Activated T-cell treated with anti-CD3 and anti-CD28 coated beads, Interleukin-2, amount 50 U/mL, for 24 hours (primary cell): ENCODE data around the gene FARS2.

Source experiments
- DNase-seq: peaks from one replicate; pipeline ENCODE4 v3.0.0-alpha.2; 2020
- H3K27ac Mint-ChIP-seq: 2 replicates; pipeline ENCODE4 v1.8.0; 2020; ENCODE audit warnings: mild to moderate bottlenecking, mixed read lengths
- H3K27me3 Mint-ChIP-seq: 2 replicates; pipeline ENCODE4 v1.8.0; 2020; ENCODE audit warnings: mixed read lengths
- H3K36me3 Mint-ChIP-seq: 2 replicates; pipeline ENCODE4 v1.8.0; 2020; ENCODE audit warnings: low read depth, mixed read lengths
- H3K4me1 Mint-ChIP-seq: 2 replicates; pipeline ENCODE4 v1.8.0; 2020; ENCODE audit warnings: low read depth, mixed read lengths
- H3K4me3 Mint-ChIP-seq: 2 replicates; pipeline ENCODE4 v1.8.0; 2020; ENCODE audit warnings: mild to moderate bottlenecking, moderate library complexity, mixed read lengths
- H3K9me3 Mint-ChIP-seq: 2 replicates; pipeline ENCODE4 v1.8.0; 2020; ENCODE audit warnings: mixed read lengths

The FARS2 gene

DNA sequence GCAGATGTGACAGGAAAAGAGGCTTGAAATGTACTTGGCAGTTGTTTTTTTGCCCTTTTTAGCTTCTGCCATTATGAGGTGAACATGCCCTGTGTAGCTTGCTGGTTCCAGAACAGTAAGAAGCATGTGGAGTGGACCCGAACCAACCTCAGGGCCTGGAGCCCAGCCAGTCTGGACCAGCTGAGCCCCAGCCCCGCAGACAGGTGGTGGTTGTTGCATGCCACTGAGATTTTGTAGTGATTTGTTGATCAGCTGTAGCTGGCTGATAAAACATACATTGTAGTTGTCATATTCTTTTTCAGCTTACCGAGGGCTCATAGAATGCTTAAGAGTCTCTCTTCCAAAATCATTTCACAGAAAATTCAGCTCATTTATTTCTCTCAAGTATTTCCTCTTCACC, 182.2 kb downstream of the FARS2 start:
- Mint-ChIP-seq H3K27me3 (no peaks in the 10 kb centered on the region), H3K27ac (no peak overlapping the region), H3K9me3 (no peaks in the 10 kb centered on the region), H3K4me1 (peaks cover 13% of the 10 kb centered on the region), H3K4me3 (no peak overlapping the region), H3K36me3 (peaks cover 20% of the 10 kb centered on the region)
- no peak for DNase-seq

DNA sequence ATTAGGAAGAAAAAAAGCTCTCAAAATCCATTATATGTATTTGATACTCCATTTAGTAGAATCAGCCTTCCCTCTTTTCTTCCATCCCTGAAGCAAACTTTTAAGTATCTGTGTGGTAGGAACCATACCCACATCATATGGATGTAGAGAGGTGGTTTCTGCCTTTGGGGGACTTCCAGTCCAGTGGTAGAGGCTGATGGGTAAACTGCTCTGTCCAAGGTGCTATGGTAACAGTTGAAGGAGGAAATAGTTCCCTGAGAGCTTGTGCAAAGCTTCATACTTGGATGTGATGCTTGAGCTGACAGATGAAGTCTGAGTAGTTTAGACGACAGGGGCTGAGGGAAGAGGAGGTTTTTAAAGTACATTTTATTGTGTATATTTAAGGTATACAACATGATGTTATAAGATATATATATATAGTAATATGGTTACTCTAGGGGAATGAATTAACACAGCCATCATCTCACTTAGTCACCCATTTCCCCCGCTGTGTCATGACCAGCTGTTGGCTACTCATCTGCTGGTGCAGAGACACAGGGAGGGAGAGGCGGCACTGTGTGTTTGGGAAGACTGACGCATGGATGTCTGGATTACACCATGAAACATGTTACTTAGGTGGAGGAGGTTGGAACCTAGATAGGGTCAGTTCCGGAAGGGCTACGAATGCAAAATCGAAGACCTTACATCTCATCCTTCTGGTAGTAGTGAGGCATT, 185.2 kb downstream of the FARS2 start:
- Mint-ChIP-seq H3K4me3 (no peak overlapping the region), H3K4me1 (peaks cover 3% of the 10 kb centered on the region), H3K9me3 (no peaks in the 10 kb centered on the region), H3K27me3 (no peaks in the 10 kb centered on the region), H3K36me3 (peaks cover 14% of the 10 kb centered on the region), H3K27ac (no peak overlapping the region)
- no peak for DNase-seq

DNA sequence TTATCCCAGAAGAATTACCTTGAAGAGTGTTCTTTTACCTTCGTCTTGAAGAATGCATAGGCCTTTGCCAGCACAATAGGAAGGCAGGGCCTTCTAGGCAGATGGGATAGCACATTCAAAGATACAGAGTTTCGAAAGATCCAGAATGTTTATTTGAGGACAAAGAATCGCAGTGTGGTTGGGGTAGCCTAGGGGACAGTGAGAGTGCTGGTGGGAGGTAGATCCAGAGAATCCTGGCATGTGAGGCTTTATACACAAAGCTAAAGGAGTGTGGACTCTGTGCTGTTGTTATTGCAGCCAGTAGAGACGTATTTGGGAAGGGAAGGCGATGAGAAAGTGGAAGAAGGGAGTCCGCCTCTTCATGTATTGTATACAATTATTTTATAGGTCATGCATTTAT, 186.6 kb downstream of the FARS2 start:
- Mint-ChIP-seq H3K27ac (no peak overlapping the region), H3K9me3 (no peaks in the 10 kb centered on the region), H3K36me3 (peaks cover 14% of the 10 kb centered on the region), H3K4me3 (no peak overlapping the region), H3K4me1 (peaks cover 3% of the 10 kb centered on the region), H3K27me3 (no peaks in the 10 kb centered on the region)
- DNase-seq, result no peak

DNA sequence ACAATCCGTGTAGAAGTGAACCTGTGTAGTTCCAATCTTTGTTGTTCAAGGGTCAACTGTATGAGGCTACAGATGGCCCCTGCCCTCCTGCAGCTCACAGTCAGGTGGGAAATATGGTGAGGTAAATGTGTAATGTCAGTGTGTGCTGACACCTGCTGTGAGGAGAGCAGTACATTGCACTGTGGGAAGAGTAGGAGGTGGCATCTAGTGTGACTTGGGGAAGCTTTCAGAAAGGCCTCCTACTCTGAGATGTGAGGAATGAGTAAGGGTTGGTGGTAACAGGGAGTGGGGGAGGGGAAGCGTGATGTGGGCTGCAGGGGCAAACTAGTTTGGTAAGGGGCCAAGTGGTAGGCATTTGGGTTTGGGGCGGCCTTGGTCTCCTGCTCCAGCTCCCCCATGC, 188.8 kb downstream of the FARS2 start:
- H3K27ac Mint-ChIP-seq, result no peak overlapping the region
- peaks cover 13% of the 10 kb centered on the region for H3K36me3 Mint-ChIP-seq
- no peaks in the 10 kb centered on the region for H3K27me3 Mint-ChIP-seq
- no peaks in the 10 kb centered on the region for H3K9me3 Mint-ChIP-seq
- no peak overlapping the region for H3K4me3 Mint-ChIP-seq
- H3K4me1 Mint-ChIP-seq, result peaks cover 3% of the 10 kb centered on the region
- DNase-seq, result no peak

DNA sequence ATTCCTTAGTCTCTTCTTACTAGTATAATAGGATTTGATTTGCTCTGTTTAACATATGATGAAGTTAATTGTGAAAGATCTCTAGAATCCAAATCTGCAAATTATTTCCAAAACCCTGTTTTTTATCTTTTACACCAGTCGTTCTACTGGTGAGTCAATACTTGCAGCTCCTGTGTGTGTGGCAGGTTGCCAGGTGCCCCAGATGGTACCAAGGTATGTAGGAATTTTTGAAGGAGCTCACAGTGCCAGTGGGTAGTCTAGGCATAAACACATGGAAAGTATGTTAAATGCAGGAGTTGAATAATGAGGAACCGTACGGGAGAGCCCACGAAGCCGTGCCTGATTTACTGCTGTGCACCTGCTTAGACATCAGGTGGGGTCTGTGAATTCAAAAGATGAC, 192.2 kb downstream of the FARS2 start:
- Mint-ChIP-seq H3K4me1 (peaks cover 8% of the 10 kb centered on the region), H3K36me3 (peaks cover 4% of the 10 kb centered on the region), H3K27ac (no peak overlapping the region), H3K9me3 (no peaks in the 10 kb centered on the region), H3K4me3 (no peak overlapping the region), H3K27me3 (no peaks in the 10 kb centered on the region)
- no peak for DNase-seq

DNA sequence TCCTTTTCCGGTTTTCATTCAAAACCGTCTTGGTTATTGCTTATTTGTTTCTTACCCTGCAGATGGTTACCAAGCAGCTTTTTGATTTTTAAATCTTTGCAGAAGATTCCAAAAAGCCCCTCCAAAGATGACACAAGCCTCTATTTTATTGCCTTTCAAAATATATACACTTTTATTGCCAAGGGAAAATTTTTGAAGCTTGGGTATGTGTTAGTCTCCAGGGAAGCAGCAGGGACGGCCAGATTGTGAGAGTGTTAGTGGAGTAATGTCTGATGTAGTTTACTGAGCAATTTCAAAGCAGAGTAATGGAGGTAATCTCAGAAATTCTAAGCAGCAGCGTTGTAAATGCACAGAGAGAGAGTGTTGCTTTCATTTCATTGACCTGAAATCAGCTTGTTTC, 193.8 kb downstream of the FARS2 start:
- Mint-ChIP-seq H3K4me3 (no peak overlapping the region), H3K27me3 (no peaks in the 10 kb centered on the region), H3K27ac (no peak overlapping the region), H3K4me1 (peaks cover 15% of the 10 kb centered on the region), H3K9me3 (no peaks in the 10 kb centered on the region), H3K36me3 (peaks cover 4% of the 10 kb centered on the region)
- DNase-seq, result no peak

DNA sequence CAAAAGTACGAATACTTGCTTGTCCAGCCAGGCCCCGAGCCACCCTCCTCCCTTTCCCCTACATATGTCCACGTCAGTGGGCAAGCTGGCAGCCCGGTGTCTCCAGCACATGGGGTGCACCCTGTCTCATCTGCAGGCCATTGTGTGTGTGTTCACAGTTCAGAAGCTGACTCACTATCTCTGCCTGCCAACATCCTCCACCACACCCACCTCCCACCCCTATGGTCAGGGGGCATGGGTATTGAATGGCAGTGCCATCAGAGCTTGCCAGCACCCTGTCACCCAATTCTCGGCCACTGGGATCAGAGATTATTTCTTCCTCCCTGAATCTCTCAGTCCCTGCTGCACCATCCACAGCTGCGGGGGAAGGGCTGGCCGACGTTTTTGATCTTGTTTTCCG, 195.7 kb downstream of the FARS2 start:
- Mint-ChIP-seq H3K4me1 (peaks cover 16% of the 10 kb centered on the region), H3K27ac (no peak overlapping the region), H3K27me3 (no peaks in the 10 kb centered on the region), H3K4me3 (no peak overlapping the region), H3K9me3 (no peaks in the 10 kb centered on the region), H3K36me3 (peaks cover 12% of the 10 kb centered on the region)
- no peak for DNase-seq

DNA sequence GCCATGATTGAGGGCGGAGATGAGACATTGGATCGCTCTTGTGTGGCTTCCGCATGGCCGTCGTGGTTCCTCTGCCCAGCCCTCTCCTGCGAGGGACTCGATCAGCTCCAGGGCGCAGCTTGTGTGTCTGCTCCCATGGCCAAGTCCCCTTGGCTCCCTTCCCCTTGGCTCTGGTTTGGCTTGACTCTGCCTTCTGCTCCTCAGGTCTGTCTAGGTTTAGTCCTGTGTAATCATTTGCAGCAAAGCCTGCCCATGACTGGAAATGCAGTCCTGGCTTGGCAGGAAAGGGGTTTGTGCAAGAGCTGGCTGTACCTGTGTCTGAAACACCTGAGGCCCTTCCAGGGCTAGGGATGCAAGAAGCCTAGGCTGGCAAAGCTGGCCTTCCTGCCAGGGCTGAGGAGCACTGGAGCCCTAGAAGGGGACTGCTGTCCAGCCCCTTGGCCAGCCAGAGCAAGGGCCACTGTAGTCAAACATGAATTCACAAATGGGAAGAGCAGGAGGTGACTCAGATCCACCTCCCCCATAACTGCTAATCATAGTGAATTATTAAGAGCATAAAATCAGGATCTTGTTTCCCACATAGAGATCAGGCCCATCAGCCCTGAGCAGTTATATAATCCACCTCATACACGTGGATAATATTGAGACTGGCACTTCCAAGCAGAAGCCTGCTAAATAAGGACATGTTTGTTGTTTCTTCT, 196.8 kb downstream of the FARS2 start:
- no peaks in the 10 kb centered on the region for H3K27me3 Mint-ChIP-seq
- H3K9me3 Mint-ChIP-seq, result no peaks in the 10 kb centered on the region
- no peak for DNase-seq
- H3K27ac Mint-ChIP-seq, result no peak overlapping the region
- H3K4me3 Mint-ChIP-seq, result no peak overlapping the region
- peaks cover 16% of the 10 kb centered on the region for H3K4me1 Mint-ChIP-seq
- peaks cover 12% of the 10 kb centered on the region for H3K36me3 Mint-ChIP-seq

DNA sequence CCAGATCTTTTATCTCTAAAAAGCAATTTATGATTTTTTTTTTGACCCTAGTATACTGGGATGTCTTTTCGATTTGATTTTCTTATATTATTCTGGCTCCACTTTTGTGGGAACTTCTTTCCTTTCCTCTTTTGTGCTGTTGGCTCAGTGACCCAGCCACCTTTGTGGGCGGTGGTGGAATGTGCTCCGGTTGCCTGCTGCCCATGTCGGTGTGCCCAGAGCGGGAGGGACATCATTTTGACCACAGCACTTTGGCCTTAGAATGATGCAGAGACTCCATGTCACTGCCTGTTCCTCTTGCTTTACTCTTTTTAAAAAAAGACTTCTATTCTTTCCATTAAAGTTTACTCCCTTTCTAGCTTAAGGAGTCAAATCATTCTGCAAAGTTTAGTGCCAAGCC, 198.0 kb downstream of the FARS2 start:
- H3K4me1 Mint-ChIP-seq, result peaks cover 16% of the 10 kb centered on the region
- H3K4me3 Mint-ChIP-seq, result no peak overlapping the region
- H3K27ac Mint-ChIP-seq, result no peak overlapping the region
- H3K9me3 Mint-ChIP-seq, result no peaks in the 10 kb centered on the region
- H3K27me3 Mint-ChIP-seq, result no peaks in the 10 kb centered on the region
- DNase-seq, result no peak
- peaks cover 8% of the 10 kb centered on the region for H3K36me3 Mint-ChIP-seq

DNA sequence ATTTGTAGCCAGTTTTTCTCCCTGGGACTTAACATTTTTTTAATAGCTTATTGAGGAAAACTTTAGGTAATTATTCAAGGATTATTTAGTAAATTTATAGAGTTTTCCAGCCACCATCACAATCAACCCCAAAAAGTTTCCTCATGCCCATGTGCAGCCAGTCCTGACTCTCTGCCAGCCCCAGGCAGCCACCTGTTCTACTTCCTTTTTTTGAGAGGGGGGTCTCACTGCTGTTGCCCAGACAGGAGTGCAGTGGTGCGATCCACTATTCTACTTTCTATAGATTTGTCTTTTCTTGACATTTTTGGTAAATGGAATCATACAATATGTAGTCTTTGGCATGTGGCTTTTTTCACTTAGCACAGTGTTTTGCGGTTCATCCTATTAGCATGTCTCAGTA, 200.1 kb downstream of the FARS2 start:
- Mint-ChIP-seq H3K36me3 (peaks cover 8% of the 10 kb centered on the region), H3K27me3 (no peaks in the 10 kb centered on the region), H3K4me1 (peaks cover 16% of the 10 kb centered on the region), H3K27ac (no peak overlapping the region), H3K4me3 (no peak overlapping the region), H3K9me3 (no peaks in the 10 kb centered on the region)
- no peak for DNase-seq

DNA sequence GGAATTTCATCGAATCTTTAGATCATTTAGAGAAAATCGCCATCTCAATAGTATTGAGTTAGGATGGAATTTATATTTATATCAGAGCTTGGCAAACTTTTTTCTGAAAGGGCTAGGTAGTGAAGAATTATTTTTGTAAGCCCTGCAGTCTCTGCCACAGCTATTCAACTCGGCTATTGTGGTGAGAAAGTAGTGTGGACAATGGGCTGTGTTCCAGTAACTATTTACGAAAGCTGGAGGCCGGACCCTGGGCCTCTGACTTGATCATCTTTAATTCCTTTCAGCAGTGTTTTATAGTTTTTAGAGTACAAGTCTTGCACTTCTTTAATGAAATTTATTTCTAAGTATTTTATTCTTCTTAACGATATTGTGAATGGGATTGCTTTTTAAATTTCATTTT, 201.5 kb downstream of the FARS2 start:
- no peak for DNase-seq
- no peaks in the 10 kb centered on the region for H3K9me3 Mint-ChIP-seq
- H3K27me3 Mint-ChIP-seq, result no peaks in the 10 kb centered on the region
- no peak overlapping the region for H3K27ac Mint-ChIP-seq
- no peak overlapping the region for H3K4me3 Mint-ChIP-seq
- H3K4me1 Mint-ChIP-seq, result peaks cover 22% of the 10 kb centered on the region
- peaks cover 8% of the 10 kb centered on the region for H3K36me3 Mint-ChIP-seq

DNA sequence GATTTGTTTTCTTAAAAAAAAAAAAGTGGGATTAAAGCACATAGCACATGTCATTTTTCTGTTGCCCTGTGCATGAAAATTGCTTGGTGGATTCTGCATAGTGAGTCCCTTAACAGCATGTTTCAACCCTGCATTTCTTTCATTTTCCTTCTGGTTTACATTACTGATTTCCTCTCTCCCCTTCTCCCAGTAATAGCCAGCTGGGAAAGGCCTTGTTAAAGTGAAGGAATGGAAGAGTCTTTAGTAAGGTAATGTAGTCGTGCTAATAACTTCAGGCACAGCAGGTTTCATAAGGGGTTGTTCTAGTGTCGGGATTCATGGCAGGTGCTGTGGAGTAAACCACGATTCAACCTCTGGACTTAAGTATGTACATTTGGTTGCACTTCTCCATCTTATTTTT, 202.4 kb downstream of the FARS2 start:
- Mint-ChIP-seq H3K4me1 (peaks cover 21% of the 10 kb centered on the region), H3K27ac (no peak overlapping the region), H3K27me3 (no peaks in the 10 kb centered on the region), H3K4me3 (no peak overlapping the region), H3K36me3 (peaks cover 8% of the 10 kb centered on the region), H3K9me3 (no peaks in the 10 kb centered on the region)
- DNase-seq, result no peak

DNA sequence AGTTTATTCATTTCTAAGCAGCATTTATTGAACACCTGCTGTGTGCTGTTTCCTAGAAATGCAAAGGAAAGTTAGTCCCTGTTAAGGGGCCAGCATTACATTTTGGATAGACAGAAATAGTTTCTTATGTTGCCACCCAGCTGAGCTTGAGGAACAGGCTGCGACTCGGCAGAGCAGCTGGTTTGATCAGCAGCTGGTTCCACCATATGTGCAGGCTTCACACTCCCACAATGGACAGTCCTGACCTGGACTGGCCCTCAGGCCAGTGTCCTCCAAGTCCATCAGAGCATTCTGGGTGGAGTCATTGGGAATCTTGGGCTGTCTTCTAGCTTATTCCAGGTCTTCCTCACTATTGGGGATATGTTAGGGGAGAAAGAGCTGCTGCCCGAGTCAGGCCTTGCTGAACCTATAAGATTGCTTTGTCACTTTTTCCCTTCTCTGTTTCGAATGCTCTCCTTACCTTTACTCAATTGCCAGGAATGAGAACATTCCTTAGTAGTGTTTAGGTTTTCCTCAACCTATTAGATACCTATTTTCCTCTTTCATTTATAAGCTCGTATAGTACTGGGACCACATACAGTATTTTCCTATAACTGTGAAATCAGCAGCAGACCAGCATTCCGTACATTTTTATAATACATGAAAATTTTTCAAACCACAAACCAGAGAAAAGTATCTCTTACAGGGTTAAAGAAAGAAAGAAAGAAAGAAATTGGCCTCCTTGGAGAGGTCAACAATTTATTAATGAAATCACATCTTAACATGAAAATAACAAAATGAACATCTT, 203.0 kb downstream of the FARS2 start:
- peaks cover 20% of the 10 kb centered on the region for H3K4me1 Mint-ChIP-seq
- no peaks in the 10 kb centered on the region for H3K27me3 Mint-ChIP-seq
- H3K9me3 Mint-ChIP-seq, result no peaks in the 10 kb centered on the region
- peaks cover 11% of the 10 kb centered on the region for H3K36me3 Mint-ChIP-seq
- DNase-seq, result no peak
- no peak overlapping the region for H3K4me3 Mint-ChIP-seq
- H3K27ac Mint-ChIP-seq, result no peak overlapping the region

DNA sequence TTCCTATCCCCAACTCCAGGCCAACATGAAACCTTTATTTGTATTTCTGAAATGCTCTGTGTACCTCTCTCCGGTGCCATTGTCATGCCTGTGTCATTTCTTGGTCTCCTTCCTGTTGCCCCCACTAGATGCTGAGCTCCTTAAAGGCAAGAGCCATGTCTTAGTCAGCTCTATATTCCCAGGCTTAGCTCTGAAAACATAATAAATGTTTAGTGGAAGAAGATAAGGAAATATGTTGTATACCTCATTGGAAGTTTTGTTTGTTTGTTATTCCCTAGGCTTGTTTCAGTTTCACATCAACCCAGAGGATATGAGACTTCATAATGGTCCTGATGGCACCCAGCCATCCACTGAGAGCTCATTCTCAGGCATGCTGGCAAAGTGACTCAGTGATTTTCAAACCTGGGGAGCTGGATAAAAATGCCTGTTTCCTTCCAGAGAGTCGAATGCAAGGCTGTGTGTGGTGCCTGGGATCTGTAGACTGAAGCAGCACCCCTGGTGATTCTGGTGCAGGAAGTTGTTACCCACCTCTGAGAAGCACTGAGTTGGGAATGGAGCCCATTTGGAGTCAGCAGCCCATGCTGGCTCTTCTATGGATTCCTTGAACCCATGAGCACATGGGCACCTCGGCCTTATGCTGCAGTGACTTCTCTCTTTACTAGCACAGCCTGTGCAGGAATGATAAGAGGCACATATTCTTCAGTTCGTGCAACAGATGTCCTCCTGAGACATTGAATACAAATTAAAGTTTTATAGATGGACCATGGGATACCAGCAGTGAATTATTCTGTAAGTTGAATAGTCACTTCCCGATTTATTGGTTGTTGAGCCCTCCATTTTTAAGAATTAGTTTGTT, 205.2 kb downstream of the FARS2 start:
- no peak for DNase-seq
- Mint-ChIP-seq H3K4me3 (no peak overlapping the region), H3K4me1 (peaks cover 11% of the 10 kb centered on the region), H3K36me3 (peaks cover 7% of the 10 kb centered on the region), H3K27ac (no peak overlapping the region), H3K9me3 (no peaks in the 10 kb centered on the region), H3K27me3 (no peaks in the 10 kb centered on the region)
